Activated CD4-positive, alpha-beta T cell treated with anti-CD3 and anti-CD28 coated beads, Interleukin-2, amount 50 U/mL, for 48 hours (primary cell): ENCODE results near the gene NFYB.
A peak's percentile ranks its signal among the peaks of the same experiment; 100 is the strongest.

ENCODE experiments used
- DNase-seq, 2 experiments: peaks; one replicate each; pipeline ENCODE4 v3.0.0-alpha.2; 2020

NFYB gene

DNA sequence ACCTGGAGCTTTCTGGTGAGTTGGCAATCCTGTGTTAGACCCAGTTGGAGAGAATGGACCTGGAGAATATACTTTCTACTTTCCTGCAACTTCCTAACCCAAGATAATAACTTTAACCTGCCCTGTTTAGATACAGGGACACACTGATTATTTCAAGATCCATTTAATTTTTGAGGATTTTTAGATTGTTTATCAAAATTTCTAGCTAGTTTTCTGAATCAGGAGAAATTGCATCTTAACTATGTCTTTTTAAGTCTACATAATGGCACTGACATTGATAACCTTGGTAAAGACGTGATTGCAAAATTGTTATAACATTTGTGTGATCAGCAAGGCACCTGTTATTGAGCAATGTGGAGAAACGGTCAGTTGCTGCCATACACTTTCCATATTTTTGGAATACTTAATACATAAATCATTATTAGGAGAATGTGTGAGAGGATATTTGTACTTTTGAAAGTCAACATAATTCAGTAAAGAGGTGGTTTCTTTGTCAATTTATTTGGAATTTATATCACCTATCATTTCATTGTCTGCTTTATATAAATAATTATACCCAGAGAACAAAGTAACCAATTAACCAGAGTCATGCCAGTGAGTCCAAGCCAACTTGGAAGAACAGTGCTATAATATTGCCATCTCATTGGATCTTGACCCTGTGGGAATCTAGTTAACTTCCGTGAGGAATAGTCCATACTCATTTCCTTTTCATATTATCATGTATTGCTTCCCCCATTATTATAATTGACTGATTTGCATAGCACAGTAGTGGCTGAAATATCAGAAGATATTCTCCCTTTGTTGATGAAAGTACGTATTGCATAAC, 28.4 kb downstream of the NFYB start:
- DNase-seq, result no peak

DNA sequence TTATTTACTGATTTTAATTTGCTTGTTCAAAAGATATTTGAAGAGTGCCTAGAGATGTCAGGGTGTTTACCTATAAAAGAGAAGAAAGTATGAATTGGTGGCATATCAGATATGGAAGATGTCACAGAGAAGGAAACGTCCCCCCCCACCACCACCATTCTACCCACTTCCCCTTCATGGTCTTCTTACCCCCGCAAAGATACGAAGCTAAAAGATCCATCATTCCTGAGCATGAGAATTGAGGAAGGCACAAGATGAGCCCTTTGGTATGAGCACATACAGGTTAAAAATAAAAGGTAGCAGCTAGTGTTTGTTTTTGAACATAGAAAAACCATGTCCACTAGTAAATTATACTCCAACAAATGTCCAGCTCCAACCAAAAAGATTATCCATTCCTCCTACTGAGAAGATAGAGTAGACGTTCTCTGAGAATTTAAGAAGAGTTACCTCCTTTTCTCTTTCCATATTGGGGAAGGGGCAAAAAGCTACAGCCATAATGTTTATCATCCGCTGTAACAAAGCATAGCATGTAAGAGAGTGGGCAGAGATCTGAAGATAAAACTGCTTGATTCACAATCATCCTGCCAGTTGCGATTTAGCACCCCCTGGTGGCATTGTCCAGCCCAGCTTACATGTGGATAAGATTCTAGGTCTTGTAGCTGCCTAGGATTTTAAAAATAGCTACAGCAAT, 29.1 kb downstream of the NFYB start:
- DNase-seq, result peak; percentile 91 to 94

DNA sequence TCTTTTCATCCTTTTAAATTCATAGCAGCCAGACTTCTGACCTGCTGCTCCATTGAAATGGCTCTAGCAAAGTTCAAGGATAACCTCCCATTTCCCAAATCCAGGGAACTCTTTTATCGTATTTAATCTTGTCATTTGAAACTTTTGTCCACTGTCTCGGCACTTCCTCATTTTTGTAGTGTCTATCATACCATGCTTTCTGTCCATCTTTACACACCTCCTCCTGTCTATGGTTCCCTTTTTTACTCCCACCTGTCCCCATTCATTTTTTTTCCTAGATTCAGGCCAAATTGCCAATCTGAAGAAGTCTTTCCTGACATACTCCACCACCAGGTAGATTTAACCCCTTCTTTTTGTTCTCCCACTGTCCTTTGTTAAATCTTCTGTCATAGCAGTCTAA, 31.0 kb downstream of the NFYB start:
- no peak for DNase-seq

DNA sequence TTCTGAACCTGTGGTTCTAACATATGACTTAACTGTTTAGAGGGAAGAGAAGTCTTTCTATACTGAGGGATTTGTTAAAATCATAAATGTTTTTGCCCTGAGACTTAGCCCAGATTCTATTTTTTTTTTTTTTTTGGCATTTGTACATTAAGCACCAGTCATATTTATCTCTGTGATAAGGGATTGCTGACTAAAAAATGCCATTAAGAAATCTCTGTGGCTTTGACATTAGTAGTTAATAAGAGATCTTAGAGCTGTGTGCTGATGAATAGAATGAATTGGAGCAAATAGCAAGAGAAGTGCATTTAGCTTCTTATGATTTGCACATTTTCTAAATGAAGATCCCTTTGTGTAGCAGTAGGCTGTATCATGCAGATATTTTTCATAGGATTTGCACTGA, 32.5 kb downstream of the NFYB start:
- no peak for DNase-seq

DNA sequence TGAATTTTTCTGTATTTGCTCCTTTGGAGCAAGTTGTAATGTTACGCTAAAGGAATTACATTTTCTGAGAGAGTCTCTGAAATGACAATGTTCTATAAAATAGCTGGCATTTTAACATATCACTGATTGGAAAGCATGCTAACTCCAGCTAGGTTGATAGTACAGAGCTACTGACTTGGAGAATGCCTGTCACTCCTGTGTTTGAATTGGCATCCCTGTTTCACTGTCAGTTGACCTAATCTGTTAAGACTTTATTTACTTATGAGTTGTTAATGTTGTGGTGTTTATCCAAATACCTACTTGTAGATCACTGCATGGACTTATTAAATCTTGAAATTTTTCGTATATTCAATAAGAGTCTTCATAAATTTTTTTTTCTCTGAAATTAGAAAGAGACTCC, 40.1 kb downstream of the NFYB start:
- no peak for DNase-seq

DNA sequence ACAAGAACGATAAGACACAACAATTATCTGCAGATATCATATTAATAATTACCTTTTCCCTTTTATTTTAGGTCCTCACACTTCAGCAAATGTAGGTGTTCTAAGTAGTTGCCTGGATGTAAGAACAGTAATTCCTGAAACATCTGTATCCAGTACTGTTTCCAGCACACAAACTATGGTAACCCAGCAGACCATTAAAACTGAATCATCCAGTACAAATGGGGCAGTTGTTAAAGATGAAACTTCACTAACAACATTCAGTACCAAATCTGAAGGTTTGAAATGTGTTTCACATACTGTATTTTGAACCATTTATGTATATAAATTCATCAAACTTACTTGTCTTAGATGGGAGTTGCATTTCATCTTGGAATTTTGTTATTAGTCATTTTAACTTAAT, 42.7 kb downstream of the NFYB start:
- no peak for DNase-seq

DNA sequence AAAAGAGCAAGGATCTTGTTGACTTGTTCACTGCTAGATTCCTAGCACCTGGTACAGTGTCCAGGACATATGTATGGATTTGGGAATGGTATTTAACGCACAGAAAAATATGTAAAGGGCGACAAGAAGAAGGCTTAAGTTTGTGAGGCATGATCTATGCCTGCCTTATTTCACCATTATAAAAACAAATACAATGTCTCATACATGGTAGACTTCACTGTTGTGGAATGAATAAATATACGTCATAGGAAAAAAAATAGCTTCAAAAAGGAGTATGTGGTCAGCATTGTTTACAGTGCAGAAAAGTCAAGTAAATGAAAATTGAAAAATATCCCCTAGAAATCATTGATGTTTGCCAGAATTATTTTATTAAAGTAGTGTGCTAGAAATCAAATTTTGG, 43.7 kb downstream of the NFYB start:
- DNase-seq, result no peak

DNA sequence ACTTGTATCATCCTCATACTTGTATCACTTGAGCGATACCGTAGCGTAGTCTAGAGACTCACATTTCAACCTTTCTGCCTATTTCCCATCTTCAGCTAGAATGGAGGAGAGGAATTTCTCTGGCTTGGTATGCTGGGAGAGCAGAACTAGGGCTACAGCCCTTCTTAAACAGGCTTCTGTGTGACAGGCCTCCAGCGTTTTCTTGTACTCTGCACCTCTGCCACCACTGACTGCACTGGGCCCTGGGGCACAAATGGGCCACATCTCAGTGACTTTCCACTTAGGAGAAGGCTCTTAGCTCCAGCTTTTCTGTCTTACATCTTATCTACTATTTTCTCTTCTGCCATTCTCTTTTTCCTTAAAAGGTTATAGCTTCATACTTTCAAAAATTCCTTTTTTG, 46.9 kb downstream of the NFYB start:
- DNase-seq, result no peak

DNA sequence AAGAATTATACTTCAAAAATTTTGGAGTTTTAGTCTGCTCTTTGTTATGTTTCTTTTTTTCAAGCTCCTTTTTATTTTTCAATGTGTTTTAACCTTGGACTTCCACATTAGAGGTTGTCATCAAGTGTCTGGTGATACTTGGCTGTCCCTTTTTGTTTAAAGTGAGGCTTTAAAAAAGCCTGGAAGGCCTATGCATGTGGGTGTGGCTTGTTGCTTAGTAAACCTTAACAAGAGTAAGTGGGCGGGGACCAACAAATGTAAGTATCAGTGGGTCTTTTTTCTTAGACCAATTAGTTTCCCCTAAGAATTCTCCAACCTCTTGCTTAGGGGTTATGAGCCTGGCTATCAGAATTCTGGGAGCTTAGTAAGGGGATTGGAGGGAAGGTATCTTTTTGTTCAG, 47.3 kb downstream of the NFYB start:
- no peak for DNase-seq

DNA sequence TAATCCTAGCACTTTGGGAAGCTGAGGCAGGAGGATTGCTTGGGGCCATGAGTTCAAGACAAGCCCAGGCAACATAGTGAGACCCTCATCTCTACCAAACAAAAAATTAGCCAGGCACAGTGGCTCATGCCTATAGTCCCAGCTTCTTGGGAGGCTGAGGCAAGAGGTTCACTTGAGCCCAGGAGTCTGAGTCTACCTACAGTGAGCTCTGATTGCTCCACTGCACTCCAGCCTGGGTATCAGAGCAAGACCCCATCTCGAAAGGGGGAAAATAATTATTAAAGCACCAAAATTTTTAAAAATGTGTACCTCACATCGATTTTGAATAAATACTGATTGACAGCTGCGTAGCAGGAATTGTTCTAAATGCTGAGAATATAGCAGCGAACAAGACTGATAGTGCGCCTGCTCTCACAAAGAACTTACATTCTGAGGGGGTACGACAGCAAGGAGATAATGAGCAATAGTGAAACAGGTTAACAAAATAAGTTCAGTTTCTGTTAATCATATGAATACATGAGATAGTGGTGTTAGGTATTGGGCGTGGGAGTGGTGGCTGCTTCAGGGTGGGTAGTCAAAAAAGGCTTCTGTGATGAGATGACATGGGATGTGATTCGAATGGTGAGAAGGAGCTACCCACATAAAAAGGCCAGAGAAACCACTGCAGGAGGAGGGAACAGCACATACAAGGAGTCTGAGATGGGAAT, 54.1 kb downstream of the NFYB start:
- peak; percentile 51 to 65 for DNase-seq

DNA sequence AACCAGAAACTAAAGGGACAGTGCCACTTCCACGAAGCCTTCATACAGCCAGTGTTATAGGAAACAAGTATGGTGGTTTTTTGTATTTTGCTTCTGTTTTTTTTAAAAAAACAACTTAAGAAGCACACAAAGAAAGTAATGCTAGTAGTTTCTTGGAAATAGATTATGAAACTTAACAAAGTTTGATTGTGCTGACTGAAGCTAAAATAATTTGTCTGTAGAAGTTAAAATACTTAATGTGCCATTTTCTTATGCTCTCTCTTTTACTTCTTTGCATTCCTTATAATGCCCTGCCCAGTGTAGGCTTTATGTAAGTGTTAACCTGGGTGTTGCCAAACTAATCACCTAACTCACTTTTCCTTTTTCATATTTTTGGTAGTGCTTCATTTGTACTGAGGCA, 57.2 kb downstream of the NFYB start:
- DNase-seq, result no peak

DNA sequence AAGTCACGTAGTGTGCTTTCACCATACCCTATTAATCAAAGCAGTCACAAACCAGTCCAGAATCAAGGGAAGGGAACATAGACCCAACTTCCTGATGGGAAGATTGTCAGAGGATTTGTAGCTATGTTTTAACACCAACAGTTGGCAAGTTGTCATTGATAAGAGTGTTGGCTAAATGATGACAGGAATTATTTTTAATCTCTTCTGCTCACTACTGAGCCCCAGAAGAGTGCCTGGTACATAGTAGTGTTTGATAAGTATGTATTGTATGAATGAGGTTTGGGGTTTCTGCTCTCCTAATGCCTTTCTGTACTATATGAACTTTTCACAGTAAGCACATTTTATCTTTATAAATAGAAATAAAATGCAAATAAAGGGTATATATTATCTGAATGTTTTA, 59.0 kb downstream of the NFYB start:
- no peak for DNase-seq

DNA sequence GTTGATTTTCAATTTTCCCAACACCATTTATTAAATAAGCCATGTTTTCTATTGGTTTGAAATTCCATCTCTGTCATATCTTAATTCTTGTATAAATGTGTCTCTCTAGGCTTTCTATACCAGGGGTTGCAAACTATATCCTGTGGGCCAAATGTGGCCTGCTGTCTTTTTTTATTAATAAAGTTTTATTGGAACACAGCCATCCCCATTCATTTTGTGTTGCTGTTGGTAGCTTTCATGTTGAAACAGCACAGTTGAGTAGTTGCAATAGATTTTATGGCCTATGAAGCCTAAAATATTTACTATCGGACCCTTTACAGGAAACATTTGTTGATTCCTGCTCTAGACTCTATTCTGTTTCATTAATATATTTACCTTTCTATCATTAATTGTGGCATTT, 64.3 kb downstream of the NFYB start:
- DNase-seq, result no peak

DNA sequence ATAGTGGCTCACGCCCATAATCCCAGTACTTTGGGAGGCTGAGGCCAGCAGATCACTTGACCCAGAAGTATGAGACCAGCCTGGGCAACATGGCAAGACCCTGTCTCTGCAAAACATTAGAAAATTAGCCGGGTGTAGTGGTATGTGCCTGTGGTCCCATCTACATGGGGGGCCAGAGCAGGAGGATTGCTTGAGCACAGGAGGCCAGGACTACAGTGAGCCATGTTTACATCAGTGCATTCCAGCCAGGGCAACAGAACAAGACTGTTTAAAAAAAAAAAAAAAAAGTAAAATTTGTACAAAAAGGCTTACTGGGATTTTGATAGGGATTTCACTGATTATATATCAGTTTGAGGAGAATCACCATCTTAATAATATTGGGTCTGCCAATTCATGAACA, 65.9 kb downstream of the NFYB start:
- no peak for DNase-seq
